ENCODE measurements around the gene PIEZO2. TPM values are rescaled to one million over a fixed set of nuclear protein-coding genes. Genes with fewer than 3 reads are reported as not detected.

The PIEZO2 gene
- total RNA-seq, 6 donors from 2014 or later: 6.5 to 37.7 (median 7.8) TPM

DNA sequence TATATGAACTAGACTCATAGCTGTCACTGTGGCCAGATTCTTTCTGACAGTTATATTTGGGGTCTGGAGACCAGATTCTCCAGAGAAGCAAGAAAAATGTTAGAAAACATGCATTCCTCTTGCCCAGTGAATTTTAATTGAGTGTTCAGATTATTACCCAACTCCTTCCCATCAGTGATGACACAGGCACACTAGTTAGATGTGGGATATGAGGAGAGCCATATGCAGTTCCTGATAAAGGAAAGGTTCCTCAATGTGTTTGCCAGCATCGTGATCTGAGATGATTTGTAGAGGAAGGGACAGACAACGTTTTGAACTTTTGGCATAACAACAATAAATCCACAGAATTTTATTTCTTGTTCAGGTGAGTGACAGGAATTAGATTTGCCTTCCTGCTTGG lies 308.6 kb downstream of the PIEZO2 start:
- Histone ChIP-seq H3K4me3 (no peak overlapping the region), H3K36me3 (no peaks in the 10 kb centered on the region), H3K27me3 (no peaks in the 10 kb centered on the region), H3K9me3 (no peaks in the 10 kb centered on the region), H3K27ac (no peak overlapping the region), H3K4me1 (no peaks in the 10 kb centered on the region)
- TF ChIP-seq, protein P1, sequence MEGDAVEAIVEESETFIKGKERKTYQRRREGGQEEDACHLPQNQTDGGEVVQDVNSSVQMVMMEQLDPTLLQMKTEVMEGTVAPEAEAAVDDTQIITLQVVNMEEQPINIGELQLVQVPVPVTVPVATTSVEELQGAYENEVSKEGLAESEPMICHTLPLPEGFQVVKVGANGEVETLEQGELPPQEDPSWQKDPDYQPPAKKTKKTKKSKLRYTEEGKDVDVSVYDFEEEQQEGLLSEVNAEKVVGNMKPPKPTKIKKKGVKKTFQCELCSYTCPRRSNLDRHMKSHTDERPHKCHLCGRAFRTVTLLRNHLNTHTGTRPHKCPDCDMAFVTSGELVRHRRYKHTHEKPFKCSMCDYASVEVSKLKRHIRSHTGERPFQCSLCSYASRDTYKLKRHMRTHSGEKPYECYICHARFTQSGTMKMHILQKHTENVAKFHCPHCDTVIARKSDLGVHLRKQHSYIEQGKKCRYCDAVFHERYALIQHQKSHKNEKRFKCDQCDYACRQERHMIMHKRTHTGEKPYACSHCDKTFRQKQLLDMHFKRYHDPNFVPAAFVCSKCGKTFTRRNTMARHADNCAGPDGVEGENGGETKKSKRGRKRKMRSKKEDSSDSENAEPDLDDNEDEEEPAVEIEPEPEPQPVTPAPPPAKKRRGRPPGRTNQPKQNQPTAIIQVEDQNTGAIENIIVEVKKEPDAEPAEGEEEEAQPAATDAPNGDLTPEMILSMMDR (IDR thresholded peaks at IDR 0.05): no peak
- no peak for TF ChIP-seq POLR2A (IDR thresholded peaks at IDR 0.05)
- peak in 1 of 2 donors; percentile 86 for TF ChIP-seq POLR2AphosphoS5 (IDR thresholded peaks at IDR 0.05)
- TF ChIP-seq EP300 (IDR thresholded peaks at IDR 0.05): peak in 1 of 4 donors; percentile 54
- DNase-seq (no peak), ATAC-seq (ENCODE audit: low FRiP score in 2 of 2) (peak in 1 of 2 donors; percentile 36)
- 30 to 36% methylated on average over 2 of the region's 2 CpGs for WGBS, 2 donors

DNA sequence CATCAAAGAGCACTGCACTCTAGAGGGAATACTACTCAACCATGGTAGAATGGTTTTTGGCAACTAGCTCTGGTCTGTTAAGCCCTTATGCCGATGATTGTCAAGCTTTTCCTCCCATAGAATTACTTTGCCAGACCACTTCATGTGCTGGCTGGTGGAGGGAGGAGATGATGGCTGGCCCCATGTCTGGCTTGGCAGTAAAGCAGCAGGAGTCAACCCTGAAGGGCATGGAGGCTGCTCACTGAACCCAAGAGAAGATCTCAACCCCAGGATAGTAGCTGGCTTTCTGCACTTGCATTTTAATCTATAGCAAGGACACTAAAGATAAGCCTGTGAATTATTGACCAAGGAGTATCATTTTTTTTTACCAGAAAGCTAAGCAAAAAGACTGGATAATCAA lies 309.9 kb downstream of the PIEZO2 start:
- ATAC-seq (ENCODE audit: low FRiP score in 2 of 2) (no peak), DNase-seq (no peak)
- TF ChIP-seq EP300 (IDR thresholded peaks at IDR 0.05) (no peak), POLR2AphosphoS5 (IDR thresholded peaks at IDR 0.05) (no peak), POLR2A (IDR thresholded peaks at IDR 0.05) (no peak)
- TF ChIP-seq, protein P1 (IDR thresholded peaks at IDR 0.05): no peak
- no peaks in the 10 kb centered on the region for H3K27me3 ChIP-seq
- H3K36me3 ChIP-seq: no peaks in the 10 kb centered on the region
- 73 to 93% methylated on average over 1 of the region's 1 CpG for WGBS, 2 donors
- no peak overlapping the region for H3K4me3 ChIP-seq
- H3K4me1 ChIP-seq: no peaks in the 10 kb centered on the region
- no peaks in the 10 kb centered on the region for H3K9me3 ChIP-seq
- H3K27ac ChIP-seq: no peak overlapping the region

DNA sequence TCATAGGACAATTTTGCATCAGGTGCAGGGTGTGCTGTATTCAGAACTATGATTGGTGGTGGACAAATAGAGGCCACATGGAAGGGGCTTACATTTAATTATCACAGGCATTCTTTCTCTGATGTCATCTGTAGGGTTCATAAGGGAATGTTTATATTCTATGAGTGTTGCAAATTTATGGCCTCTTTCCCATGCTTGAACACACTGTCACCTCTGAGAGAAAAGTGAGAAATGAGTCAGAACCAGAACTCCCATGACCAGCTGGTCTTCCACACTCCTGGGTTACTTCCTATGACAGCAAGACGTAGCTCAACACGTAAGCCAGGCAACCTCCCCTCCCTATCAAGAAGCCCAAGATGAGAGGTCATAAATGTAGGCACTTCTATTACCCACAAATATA lies 310.8 kb downstream of the PIEZO2 start:
- no peak for ATAC-seq (ENCODE audit: low FRiP score in 2 of 2)
- no peak for DNase-seq
- Histone ChIP-seq H3K9me3 (no peaks in the 10 kb centered on the region), H3K36me3 (no peaks in the 10 kb centered on the region), H3K27me3 (no peaks in the 10 kb centered on the region), H3K4me1 (no peaks in the 10 kb centered on the region), H3K27ac (no peak overlapping the region), H3K4me3 (no peak overlapping the region)
- WGBS, 2 donors: 86% methylated on average over 2 of the region's 2 CpGs
- no peak for TF ChIP-seq POLR2AphosphoS5 (IDR thresholded peaks at IDR 0.05)
- TF ChIP-seq, protein P1 (IDR thresholded peaks at IDR 0.05): no peak
- no peak for TF ChIP-seq EP300 (IDR thresholded peaks at IDR 0.05)
- no peak for TF ChIP-seq POLR2A (IDR thresholded peaks at IDR 0.05)

DNA sequence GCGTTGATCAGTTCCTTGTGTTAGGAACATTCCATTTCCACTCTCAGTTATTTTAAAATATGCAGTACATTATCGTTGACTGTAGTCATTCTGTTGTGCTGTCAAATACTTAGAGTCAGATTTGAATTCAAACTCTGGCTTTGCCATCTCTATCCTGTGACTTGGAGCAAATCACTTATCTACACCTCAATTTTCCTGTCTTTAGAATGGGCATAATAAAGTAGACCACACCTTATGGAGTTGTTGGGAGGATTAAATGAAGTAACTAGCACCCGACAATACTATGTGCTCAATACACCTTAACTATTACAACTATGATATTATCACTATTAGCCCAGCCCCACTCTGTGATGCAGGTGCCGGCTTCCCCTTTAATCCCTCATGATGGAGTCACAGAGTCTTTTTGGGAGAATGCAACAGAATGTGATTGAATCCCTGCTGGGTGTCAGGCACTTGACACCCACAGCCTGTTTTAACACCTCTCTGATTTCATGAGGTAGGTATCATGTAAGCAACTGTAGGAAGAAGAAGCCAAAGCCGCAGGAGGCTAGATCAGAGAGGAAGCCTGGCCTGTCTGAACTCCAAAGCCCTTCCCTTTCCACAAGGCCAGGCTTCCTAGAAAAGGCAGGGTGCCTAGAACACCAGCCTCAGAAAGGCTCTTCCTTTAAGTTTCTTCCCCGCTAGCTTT lies 315.1 kb downstream of the PIEZO2 start:
- Histone ChIP-seq H3K27me3 (no peaks in the 10 kb centered on the region), H3K4me1 (no peaks in the 10 kb centered on the region), H3K27ac (no peak overlapping the region), H3K9me3 (no peaks in the 10 kb centered on the region), H3K36me3 (no peaks in the 10 kb centered on the region), H3K4me3 (no peak overlapping the region)
- 89 to 92% methylated on average over 6 of the region's 6 CpGs for WGBS, 2 donors
- DNase-seq (no peak), ATAC-seq (ENCODE audit: low FRiP score in 2 of 2) (no peak)
- TF ChIP-seq EP300 (IDR thresholded peaks at IDR 0.05): no peak
- TF ChIP-seq, protein P1 (IDR thresholded peaks at IDR 0.05): no peak
- TF ChIP-seq POLR2A (IDR thresholded peaks at IDR 0.05): no peak
- TF ChIP-seq POLR2AphosphoS5 (IDR thresholded peaks at IDR 0.05): no peak

DNA sequence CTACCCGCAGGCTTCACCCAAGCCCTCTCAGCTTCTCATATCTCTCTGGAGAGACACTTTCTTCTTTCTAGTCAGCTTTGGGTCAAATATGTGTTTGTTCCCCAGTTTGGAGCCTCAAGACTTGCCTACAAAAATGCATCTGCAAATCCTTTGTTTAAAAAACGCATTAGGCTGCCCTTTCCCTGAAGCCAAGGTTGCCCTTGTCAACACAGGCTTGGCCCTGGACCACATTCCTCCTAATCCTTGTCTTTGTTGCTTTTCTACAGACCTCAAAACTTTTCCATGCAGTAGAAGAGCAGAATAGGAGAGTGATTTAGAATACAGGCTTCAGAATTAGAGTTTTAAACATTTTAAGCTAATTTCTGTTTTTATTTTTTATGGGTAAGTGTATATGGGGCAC lies 315.7 kb downstream of the PIEZO2 start:
- H3K9me3 ChIP-seq: no peaks in the 10 kb centered on the region
- no peak for TF ChIP-seq POLR2A (IDR thresholded peaks at IDR 0.05)
- no peak for TF ChIP-seq EP300 (IDR thresholded peaks at IDR 0.05)
- TF ChIP-seq, protein P1 (IDR thresholded peaks at IDR 0.05): no peak
- TF ChIP-seq POLR2AphosphoS5 (IDR thresholded peaks at IDR 0.05): no peak
- H3K27ac ChIP-seq: no peak overlapping the region
- no peak for ATAC-seq (ENCODE audit: low FRiP score in 2 of 2)
- no peak overlapping the region for H3K4me3 ChIP-seq
- H3K4me1 ChIP-seq: no peaks in the 10 kb centered on the region
- no peak for DNase-seq
- H3K36me3 ChIP-seq: no peaks in the 10 kb centered on the region
- WGBS, 2 donors: 61 to 64% methylated on average over 2 of the region's 2 CpGs
- H3K27me3 ChIP-seq: no peaks in the 10 kb centered on the region

Measured in upper lobe of left lung (tissue), 6 donors.